GM18499 (cell line): Measurements from ENCODE around the gene ACTG1.

Experiments used
- ATAC-seq: cut with Tn5 transposase; IDR thresholded peaks from one replicate; pipeline ENCODE4 v1.9.1; 2021; ENCODE audit warnings: moderate number of reproducible peaks; ENCODE audit not compliant: insufficient read depth, unreplicated experiment

Gene ACTG1

GRCh38 chr17:81470270-81470943 is 42.2 kb downstream of the ACTG1 start:
- ATAC-seq = no peak

- no peak for ATAC-seq
Observed at GRCh38 chr17:81469266-81469665, 43.3 kb downstream of the ACTG1 start.

- no peak for ATAC-seq
Observed at GRCh38 chr17:81468770-81469121, 43.9 kb downstream of the ACTG1 start.

GRCh38 chr17:81468111-81468769 is 44.4 kb downstream of the ACTG1 start:
- ATAC-seq = no peak

- ATAC-seq = no peak
Observed at GRCh38 chr17:81466564-81467472, 45.8 kb downstream of the ACTG1 start.

- ATAC-seq = no peak
Observed at GRCh38 chr17:81465910-81466309, 46.7 kb downstream of the ACTG1 start.

- no peak for ATAC-seq
Observed at GRCh38 chr17:81464586-81464985, 48.0 kb downstream of the ACTG1 start.

- ATAC-seq = no peak
Observed at GRCh38 chr17:81463506-81463905, 49.1 kb downstream of the ACTG1 start.

- ATAC-seq = no peak
Observed at GRCh38 chr17:81462506-81463125, 50.0 kb downstream of the ACTG1 start.

GRCh38 chr17:81461607-81462500 is 50.7 kb downstream of the ACTG1 start:
- no peak for ATAC-seq

GRCh38 chr17:81460856-81461460 is 51.6 kb downstream of the ACTG1 start:
- no peak for ATAC-seq
